Endothelial cell of umbilical vein (primary cell): ENCODE data around the gene MOBP. TPM values are rescaled to one million over a fixed set of nuclear protein-coding genes. Genes with fewer than 3 reads are reported as not detected.

ENCODE experiments used
- BruUV-seq: library from RNA; stranded (reverse); fragments of 400-500 nt; replicated peaks from 2 replicates; lab custom pipeline; 2021; lab: Mats Ljungman, UMichigan
- CTCF ChIA-PET: fragments of 300-600, 350-600 bp; sonication (Branson Sonifier 250); formaldehyde crosslinking; loops from one replicate; lab custom pipeline; 2021; ENCODE audit warnings: antibody characterized with exemption, inconsistent platforms; lab: Charles Lee
- POLR2A ChIA-PET: fragments of 300-600, 350-600 bp; sonication (Branson Sonifier 250); formaldehyde crosslinking; loops from one replicate; lab custom pipeline; 2021; ENCODE audit warnings: antibody characterized with exemption, inconsistent platforms; lab: Charles Lee
- DNase-seq: peaks from one replicate; pipeline ENCODE4 v3.0.0-alpha.2; 2011; ENCODE audit warnings: low read depth, low spot score
- FAIRE-seq: peaks from 2 replicates; lab custom pipeline; 2011; peaks lifted over from hg19 to GRCh38; lab: Jason Lieb, UNC
- H2AFZ ChIP-seq: 2 replicates; pipeline ENCODE4 v1.6.0; 2012; ENCODE audit warnings: low read depth, low read length, control low read depth, inconsistent platforms
- H3K27ac ChIP-seq: 2 replicates; pipeline ENCODE4 v1.5.1; 2011; ENCODE audit warnings: low read depth, mild to moderate bottlenecking, control low read depth, low read length, moderate library complexity; ENCODE audit not compliant: insufficient read depth
- H3K27me3 ChIP-seq, 2 experiments: 2 replicates each; pipeline versions ENCODE4 v1.6.0 to v1.6.1; 2011; ENCODE audit warnings: low read length in 2 of 2, mixed read lengths in 1 of 2; ENCODE audit not compliant: control insufficient read depth in 2 of 2, insufficient read depth in 2 of 2
- H3K36me3 ChIP-seq, 2 experiments: 2 replicates in 1 of 2; 3 replicates in 1 of 2; pipeline ENCODE4 v1.5.1; 2011; ENCODE audit warnings: low read length in 2 of 2, mild to moderate bottlenecking in 1 of 2, moderate library complexity in 1 of 2; ENCODE audit not compliant: control insufficient read depth in 2 of 2, insufficient read depth in 2 of 2; ENCODE audit errors: extremely low read depth in 1 of 2
- H3K4me1 ChIP-seq: 3 replicates; pipeline ENCODE4 v1.5.1; 2011; ENCODE audit warnings: mild to moderate bottlenecking, low read length; ENCODE audit not compliant: control insufficient read depth, insufficient read depth; ENCODE audit errors: extremely low read depth
- H3K4me2 ChIP-seq: 2 replicates; pipeline ENCODE4 v1.6.1; 2011; ENCODE audit warnings: low read length, control low read depth, mixed read lengths; ENCODE audit not compliant: insufficient read depth
- H3K4me3 ChIP-seq, 3 experiments: fragments of 200-600 bp in 1 of 3; sonication (generic), shearing (Covaris generic) in 1 of 3; replicated peaks in 1 of 3; 2 replicates each; pipeline ENCODE4 v1.5.1; 2011 to 2016; ENCODE audit warnings: control low read depth in 3 of 3, low read length in 3 of 3, mild to moderate bottlenecking in 2 of 3, inconsistent platforms in 1 of 3, low read depth in 1 of 3, moderate library complexity in 1 of 3; ENCODE audit not compliant: insufficient read depth in 1 of 3
- H3K79me2 ChIP-seq: 2 replicates; pipeline ENCODE4 v1.6.0; 2012; ENCODE audit warnings: low read length, inconsistent platforms; ENCODE audit not compliant: control insufficient read depth, insufficient read depth
- H3K9ac ChIP-seq: replicated peaks from 2 replicates; pipeline ENCODE3; 2011; ENCODE audit warnings: low read length, control low read depth; ENCODE audit not compliant: insufficient read depth; ENCODE audit errors: extremely low read depth
- H3K9me1 ChIP-seq: replicated peaks from 3 replicates; pipeline ENCODE4 v1.6.0; 2011; ENCODE audit warnings: mild to moderate bottlenecking, low read length; ENCODE audit not compliant: control insufficient read depth, insufficient read depth; ENCODE audit errors: extremely low read depth
- H3K9me3 ChIP-seq: replicated peaks from 2 replicates; pipeline ENCODE4 v1.5.1; 2012; ENCODE audit warnings: low read length, inconsistent platforms; ENCODE audit not compliant: control insufficient read depth, insufficient read depth
- H4K20me1 ChIP-seq: replicated peaks from 2 replicates; pipeline ENCODE3; 2011; ENCODE audit warnings: mild to moderate bottlenecking, low read length; ENCODE audit not compliant: control insufficient read depth, insufficient read depth; ENCODE audit errors: extremely low read depth
- EZH2 ChIP-seq: IDR thresholded peaks from 2 replicates; pipeline ENCODE4 v1.6.1; 2012; ENCODE audit warnings: borderline replicate concordance, low read depth, mild to moderate bottlenecking, moderate library complexity, low read length, inconsistent platforms; ENCODE audit not compliant: severe bottlenecking
- FOS ChIP-seq: IDR thresholded peaks from 2 replicates; pipeline ENCODE4 v1.6.1; 2011; ENCODE audit warnings: mild to moderate bottlenecking, low read length, moderate library complexity, borderline replicate concordance; ENCODE audit not compliant: insufficient read depth
- GATA2 ChIP-seq: IDR thresholded peaks from 2 replicates; pipeline ENCODE4 v1.7.0; 2011; ENCODE audit warnings: low read depth, mild to moderate bottlenecking, moderate library complexity, mixed read lengths, low read length; ENCODE audit not compliant: insufficient read length, insufficient read depth
- JUN ChIP-seq: IDR thresholded peaks from 2 replicates; pipeline ENCODE4 v1.6.1; 2011; ENCODE audit warnings: borderline replicate concordance, low read depth; ENCODE audit not compliant: insufficient read length, insufficient read depth
- MYC ChIP-seq: IDR thresholded peaks from one replicate; pipeline ENCODE4 v1.6.1; 2011; ENCODE audit warnings: mild to moderate bottlenecking, low read depth, low read length
- POLR2A ChIP-seq: IDR thresholded peaks from 2 replicates; pipeline ENCODE4 v1.6.1; 2012; ENCODE audit warnings: low read depth, mild to moderate bottlenecking, control low read depth, low read length
- POLR2AphosphoS5 ChIP-seq: IDR thresholded peaks from 2 replicates; pipeline ENCODE4 v1.6.1; 2012; ENCODE audit warnings: low read depth, mild to moderate bottlenecking, control low read depth, low read length, moderate library complexity; ENCODE audit not compliant: insufficient read depth
- dilution Hi-C: fragments of 300-500 bp; cut with MboI; formaldehyde crosslinking; loops from one replicate; pipeline ENCODE4 v1.15.0; 2019; ENCODE audit warnings: low sequenced_read_pairs; ENCODE audit not compliant: extremely low pct_ligation_motif_present
- intact Hi-C: fragments of 100-400 bp; cut with micrococcal nuclease; formaldehyde crosslinking; loops from one replicate; pipeline ENCODE4 v1.10.0; 2022
- polyA plus RNA-seq, 4 experiments: library from polyadenylated mRNA; depleted of rRNA in 3 of 4; stranded (reverse) in 3 of 4; unstranded in 1 of 4; fragments of >200 nt; gene quantifications; 2 replicates each; pipeline versions ENCODE4 v1.2.1 to v1.2.3, GENCODE V29; 2011 to 2012; ENCODE audit warnings: missing spikeins in 1 of 4
- total RNA-seq: library from RNA; stranded (reverse); gene quantifications from 2 replicates; pipeline ENCODE4 v1.2.3, GENCODE V29; 2021
- TF ChIP-seq, protein P1 (sequence below), 2 donors: IDR thresholded peaks; 1 replicate in 1 of 2; 2 replicates in 1 of 2; pipeline ENCODE4 v1.5.1; 2011; ENCODE audit warnings: low read length in 2 of 2, mild to moderate bottlenecking in 2 of 2, moderate library complexity in 2 of 2, control low read depth in 1 of 2, inconsistent platforms in 1 of 2, low read depth in 1 of 2; ENCODE audit not compliant: insufficient read depth in 1 of 2; ENCODE audit errors: extremely low read depth in 1 of 2
- TF ChIP-seq, protein P2 (sequence below): IDR thresholded peaks from 2 replicates; pipeline ENCODE4 v1.6.1; 2011; ENCODE audit not compliant: insufficient read depth, insufficient read length

MOBP gene
- total and polyA plus RNA-seq, 2 donors (not counting 3 experiments of a cell fraction or from before 2014, with no cell fraction given) = 2.0 to 2.3 TPM

DNA sequence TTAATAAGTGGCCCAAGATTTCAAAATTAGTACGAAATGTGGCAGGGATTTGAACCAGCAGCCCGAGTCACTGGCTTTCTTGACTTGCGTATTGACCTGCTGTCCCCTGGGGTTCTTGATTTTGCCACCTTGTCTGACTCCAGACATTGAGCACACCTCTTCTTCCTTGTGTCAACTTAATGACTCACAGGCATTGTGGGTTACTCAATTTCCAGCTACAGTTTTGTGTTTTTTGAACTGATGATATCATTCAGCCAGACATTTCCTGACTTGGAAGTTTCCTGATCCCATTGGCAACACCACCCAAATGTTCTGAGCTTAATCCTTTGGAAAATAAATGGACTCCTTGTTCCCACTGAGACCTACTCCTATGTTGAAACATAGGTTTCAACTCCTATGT is 64.2 kb downstream of the MOBP start:
- BruUV-seq = no TSS peak
- TF ChIP-seq, protein P1, sequence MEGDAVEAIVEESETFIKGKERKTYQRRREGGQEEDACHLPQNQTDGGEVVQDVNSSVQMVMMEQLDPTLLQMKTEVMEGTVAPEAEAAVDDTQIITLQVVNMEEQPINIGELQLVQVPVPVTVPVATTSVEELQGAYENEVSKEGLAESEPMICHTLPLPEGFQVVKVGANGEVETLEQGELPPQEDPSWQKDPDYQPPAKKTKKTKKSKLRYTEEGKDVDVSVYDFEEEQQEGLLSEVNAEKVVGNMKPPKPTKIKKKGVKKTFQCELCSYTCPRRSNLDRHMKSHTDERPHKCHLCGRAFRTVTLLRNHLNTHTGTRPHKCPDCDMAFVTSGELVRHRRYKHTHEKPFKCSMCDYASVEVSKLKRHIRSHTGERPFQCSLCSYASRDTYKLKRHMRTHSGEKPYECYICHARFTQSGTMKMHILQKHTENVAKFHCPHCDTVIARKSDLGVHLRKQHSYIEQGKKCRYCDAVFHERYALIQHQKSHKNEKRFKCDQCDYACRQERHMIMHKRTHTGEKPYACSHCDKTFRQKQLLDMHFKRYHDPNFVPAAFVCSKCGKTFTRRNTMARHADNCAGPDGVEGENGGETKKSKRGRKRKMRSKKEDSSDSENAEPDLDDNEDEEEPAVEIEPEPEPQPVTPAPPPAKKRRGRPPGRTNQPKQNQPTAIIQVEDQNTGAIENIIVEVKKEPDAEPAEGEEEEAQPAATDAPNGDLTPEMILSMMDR (IDR thresholded peaks at IDR 0.05; ENCODE audit: extremely low read depth in 1 of 2, insufficient read depth in 1 of 2, low read depth in 1 of 2, low read length in 2 of 2) = no peak
- TF ChIP-seq FOS = peak; percentile 98
- TF ChIP-seq, protein P2, sequence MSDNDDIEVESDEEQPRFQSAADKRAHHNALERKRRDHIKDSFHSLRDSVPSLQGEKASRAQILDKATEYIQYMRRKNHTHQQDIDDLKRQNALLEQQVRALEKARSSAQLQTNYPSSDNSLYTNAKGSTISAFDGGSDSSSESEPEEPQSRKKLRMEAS = no peak
- peak; percentile 43 for TF ChIP-seq POLR2A
- peak; percentile 97 for TF ChIP-seq JUN
- TF ChIP-seq MYC = no peak
- TF ChIP-seq POLR2AphosphoS5 = peak; percentile 44
- TF ChIP-seq EZH2 = no peak
- TF ChIP-seq GATA2 = peak; percentile 92
- DNase-seq = peak; percentile 98

More for the DNA sequence above, 64.2 kb downstream of the MOBP start:
- Histone ChIP-seq H3K27me3 (no peaks in the 10 kb centered on the region), H3K9ac (peak overlapping the region; percentile 36), H3K4me1 (peaks cover 27% of the 10 kb centered on the region), H3K9me3 (no peaks in the 10 kb centered on the region), H3K4me3 (no peak overlapping the region), H3K27ac (peak overlapping the region; percentile 84), H3K9me1 (no peaks in the 10 kb centered on the region), H2AFZ (no peak overlapping the region), H3K4me2 (peak overlapping the region; percentile 65), H3K36me3 (no peaks in the 10 kb centered on the region), H3K79me2 (no peaks in the 10 kb centered on the region), H4K20me1 (no peaks in the 10 kb centered on the region)
- ChIA-PET CTCF (interaction anchor here (0.9 to 2.6 kb wide), 11 partner anchors 9 to 778 kb away, joined by 3 to 21 read pairs (median 4); partner anchors contain the start of gene EIF1B), POLR2A (interaction anchor here (0.6 kb wide), 1 partner anchor 107 kb away, joined by 3 read pairs; no protein-coding TSS in a partner anchor)
- dilution Hi-C loops = no loop called here
- intact Hi-C loops = loop anchor here (1.0 to 10.0 kb wide), 6 partner anchors 33 to 973 kb away; partner anchors contain the start of genes EIF1B and ZNF620
- FAIRE-seq = peak; percentile 99
